Hematopoietic multipotent progenitor cell treated with erythropoietin and hydrocortisone succinate and interleukin-3 and kit ligand, for 4 days (in vitro differentiated cells): ENCODE measurements around the gene ADRA2A.

ENCODE experiments used
- DNase-seq: peaks from one replicate; pipeline ENCODE4 v3.0.0-alpha.2; 2015

ADRA2A gene

DNA sequence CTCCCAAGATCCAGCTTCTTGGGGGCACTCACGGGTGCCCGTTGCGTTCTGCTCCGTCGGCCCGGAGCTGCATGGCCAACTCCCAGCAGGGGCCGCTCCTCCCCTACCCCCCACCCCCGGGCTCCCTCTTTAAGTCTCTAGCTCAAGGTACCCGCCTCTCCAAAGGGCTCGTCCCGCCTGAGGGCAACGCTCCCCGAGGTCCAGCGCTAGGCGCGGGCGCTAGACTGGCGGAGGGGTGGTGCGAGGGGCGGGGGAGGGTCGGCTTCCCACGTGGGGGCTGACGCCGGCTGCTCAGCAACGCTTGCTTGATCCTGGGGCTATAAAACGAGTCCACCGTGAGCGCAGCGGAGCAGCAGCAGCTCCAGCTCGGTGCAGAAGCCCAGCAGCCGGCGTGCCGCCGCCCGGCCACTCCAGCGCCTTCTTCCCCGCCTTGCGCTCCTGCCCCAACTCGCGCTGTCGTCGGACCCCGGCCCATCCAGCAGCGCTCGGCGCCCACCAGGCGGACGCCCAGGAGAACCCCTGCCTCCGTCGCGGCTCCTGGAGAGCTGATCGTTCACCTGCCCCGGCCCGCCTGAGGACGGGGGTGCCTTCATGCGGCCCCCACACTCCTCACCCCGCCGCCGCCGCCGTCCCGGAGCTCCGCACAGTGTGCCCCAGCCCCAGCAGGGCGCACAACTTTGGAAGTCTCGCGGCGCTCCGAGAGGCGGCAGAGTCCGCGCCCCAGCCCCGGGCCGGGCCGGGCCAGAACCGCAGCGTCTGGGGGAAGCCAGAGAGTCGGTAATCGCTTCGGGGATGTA, at the start of gene ADRA2A:
Gene ADRA2A (plus strand): TSS at position 348 of the 797 bp plus-strand sequence. CDS start 968 bp downstream, outside the sequence.
- DNase-seq = peak; percentile 92

DNA sequence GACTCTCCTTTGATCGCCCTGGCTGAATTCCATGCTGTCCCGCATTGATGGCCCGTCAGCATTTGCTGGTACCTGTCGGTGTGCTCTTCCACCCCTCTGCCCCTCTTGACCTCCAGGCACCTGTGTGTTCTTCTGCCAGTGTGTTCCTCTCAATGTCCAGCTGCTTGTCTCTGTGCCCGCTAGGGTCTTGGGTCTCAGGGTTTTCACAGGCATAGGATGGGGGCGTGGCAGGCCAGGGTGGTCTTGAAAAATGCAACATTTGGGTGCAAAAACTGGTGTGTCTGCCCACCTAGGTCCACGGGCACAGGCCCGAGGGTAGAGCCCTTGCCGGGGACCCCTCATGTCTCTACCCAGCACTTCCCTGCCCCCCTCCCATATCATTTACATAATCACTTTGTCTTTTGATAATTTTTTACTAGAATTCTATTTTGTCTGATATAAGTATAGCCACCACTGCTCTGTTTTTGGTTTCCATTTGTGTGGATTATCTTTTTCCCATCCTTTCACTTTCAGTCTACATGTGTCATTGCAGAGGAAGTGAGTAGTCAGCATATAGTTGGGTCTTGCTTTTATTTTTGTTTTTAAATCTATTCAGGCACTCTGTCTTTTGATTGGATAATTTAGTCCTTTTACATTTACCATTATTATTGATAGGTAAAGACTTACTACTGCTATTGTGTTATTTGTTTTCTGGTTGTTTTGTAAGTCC, 46.6 kb upstream of the ADRA2A start:
- no peak for DNase-seq

DNA sequence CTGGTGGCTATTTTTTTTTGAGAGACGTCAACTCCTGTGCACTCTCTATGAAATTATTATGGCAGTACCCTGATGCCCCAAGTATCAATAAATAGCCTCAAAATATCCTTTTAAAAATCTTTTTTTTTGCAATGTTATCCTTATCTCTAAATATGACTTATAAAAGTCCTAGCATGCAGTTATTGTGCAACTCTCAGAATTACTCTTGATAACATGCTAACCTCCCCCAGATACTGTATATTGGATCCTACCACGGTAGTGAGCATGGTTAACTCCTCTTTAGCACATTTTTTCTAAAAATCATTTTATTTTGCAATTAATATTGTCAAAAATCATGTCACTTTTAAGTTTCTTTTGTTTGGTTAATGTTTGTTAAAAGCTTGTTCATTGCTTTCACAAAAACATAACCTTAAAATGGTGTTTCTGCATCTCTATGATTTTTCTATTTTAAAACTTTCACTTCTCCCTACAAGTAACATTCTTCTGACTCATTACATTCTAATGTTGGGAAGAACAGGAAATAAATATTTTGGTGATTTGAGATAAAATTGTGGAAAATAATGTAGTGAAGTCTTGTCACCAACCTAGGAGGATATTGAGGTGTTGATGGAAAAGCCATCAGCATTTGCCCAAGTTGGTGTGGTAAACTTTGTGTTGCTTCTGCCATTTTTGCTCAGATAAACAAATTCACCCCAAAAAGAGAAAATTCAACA, 42.1 kb upstream of the ADRA2A start:
- DNase-seq = no peak

DNA sequence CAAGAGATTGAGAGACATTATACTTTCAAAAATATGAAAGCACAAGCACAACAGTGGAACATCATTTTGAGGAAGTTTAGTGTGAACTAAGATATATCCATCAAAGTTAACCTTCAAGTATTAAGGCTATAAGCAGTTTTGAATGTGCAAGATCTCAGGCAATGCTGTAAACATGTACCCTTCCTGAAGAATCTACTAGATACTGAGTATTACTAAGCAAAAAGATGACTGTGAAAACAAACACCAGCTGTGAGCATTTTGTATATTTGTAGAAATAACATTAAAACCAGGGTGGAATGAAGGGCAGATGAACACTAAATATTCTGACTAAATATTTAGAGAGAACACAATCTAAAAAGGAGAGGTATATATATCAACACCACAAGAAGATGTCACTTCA, 41.3 kb upstream of the ADRA2A start:
- no peak for DNase-seq

DNA sequence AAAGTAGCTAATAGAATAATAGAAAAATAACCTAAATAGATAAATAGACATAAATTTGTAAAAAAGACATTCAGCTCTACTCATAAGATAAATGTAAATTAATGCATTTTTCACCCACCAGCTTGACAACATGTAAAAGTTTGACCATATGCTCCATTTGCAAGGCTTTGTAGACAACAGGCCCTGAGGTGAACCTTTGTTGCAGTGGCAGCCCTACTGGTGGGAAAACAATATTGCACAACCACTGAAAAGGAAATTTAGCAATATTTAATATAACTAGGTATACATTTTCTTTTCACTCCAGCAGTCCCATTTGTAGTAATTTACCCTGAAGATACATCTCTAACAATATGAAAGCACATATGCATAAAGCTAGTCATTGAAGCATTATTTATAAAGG, 39.0 kb upstream of the ADRA2A start:
- peak; percentile 34 for DNase-seq

DNA sequence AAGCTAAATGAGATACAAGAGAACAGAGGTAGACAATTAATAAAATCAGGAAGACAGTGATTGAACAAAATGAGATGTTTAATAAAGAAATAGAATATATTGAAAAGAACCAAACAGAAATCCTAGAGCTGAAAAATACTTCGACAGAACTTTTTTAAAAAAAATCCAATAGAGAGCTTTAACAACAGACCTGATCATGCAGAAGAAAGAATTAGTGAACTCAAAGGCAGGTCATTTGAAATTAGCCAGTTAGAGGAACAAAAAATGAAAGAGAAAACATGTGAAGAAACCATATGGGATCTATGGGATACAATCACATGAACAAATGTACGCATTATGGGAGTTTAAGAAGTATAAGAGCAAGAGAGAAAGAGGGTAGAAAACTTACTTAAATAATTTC, 37.3 kb upstream of the ADRA2A start:
- DNase-seq = no peak

DNA sequence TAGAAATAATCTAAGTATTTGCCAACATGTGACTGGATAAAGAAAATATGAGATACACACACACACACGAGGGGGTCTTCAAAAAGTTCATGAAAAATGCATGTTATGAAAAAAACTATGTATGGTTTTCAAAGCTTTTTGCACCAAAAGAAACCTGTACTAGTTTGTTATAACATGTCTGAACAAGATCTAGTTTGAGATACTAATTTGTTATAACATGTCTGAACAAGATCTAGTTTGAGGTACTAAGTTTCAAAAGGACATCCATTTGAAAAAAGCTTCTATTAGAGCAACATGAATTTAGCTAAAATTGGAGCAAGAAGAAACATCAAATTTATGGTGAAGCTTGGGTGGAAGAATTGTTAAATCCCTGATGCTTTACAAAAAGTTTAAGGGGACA, 19.8 kb upstream of the ADRA2A start:
- no peak for DNase-seq

DNA sequence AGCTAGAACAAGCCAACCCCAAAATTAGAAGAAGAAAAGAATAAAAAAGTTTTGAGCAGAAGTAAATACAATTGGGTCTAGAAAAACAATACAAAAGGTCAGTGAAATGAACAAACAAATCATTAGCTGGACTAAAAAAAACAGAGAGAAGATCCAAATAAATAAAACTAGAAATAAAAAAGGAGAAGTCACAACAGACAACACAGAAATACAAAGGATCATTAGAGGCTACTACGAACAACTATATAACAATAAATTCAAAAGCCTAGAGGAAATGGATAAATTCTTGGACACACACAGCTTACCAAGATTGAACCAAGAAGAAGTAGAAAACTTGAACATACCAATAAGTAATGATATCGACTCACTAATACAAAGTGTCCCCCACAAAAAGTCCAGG, 13.4 kb upstream of the ADRA2A start:
- DNase-seq = no peak

DNA sequence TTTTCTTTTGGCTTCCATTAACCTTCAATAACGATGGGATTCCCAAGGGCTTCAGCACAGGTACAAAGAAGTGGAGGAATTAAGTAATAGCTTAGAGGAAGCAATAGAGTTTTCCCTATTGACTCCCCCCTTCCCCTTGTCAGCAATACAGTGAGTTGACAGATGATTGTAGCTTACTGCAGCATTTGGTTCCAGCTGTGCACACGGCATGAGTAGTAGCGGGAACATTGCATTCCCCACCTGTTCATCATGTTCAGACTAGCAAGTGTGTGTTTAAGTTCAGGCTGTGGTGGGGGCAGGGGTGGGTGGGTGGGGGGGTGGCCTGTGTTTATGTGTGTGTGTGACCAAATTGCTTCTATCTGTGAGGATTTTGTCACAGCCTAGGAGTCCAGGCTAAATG, 4.6 kb upstream of the ADRA2A start:
- no peak for DNase-seq

DNA sequence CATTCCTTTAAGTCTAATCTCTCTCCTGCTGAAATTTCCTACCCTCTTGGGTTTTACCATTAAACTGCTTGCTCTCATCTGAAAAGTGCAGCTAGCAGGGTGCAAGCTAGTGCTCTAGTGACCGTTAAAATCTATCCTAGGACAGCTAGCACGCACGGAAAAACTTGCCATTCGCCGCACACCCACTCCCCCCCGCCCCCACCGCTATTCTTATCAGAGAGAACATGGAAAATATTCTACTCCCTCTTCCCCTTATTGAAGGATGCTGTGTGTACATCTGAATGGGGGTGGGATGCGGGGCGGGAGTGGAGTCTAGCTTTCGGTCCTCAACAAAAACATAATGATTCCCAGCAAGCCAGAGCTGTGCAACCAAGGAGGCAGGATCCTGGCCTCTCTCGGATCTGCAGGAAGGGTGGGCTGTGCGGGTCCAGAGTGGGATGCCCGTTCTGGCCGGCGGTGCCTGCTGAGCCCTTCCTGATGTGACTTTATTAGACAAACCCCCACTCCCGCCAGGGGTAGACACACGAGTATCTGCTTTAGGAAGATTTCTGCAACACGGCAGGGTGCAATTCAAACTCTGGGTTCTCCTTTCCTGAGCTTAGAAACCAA, 1.1 kb upstream of the ADRA2A start:
- DNase-seq = peak; percentile 13

DNA sequence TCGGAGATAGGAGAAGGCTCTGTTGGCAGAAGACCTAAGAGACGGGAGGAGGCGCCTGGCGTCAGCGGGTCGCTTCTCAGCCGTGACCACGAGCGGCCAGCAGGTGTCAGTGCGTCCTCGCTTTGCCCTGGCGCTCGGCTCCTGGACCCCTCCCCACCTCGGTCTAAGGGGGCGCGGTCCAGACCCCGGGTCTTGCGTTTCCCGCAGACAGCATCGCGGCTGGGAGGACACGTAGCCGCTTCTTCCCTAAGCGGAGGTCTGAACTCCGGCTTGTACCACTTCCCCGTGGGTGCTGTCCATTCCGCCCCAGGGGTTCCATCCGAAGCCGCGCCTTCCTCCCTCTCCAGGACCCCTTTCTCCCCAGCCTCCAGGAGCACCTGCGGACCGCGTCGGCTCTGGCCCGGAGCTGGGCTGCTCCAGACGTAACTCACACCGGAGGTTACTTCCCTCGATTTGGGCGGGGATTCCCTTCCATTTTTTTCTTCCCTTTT, 593 bp upstream of the ADRA2A start:
- peak; percentile 84 for DNase-seq

DNA sequence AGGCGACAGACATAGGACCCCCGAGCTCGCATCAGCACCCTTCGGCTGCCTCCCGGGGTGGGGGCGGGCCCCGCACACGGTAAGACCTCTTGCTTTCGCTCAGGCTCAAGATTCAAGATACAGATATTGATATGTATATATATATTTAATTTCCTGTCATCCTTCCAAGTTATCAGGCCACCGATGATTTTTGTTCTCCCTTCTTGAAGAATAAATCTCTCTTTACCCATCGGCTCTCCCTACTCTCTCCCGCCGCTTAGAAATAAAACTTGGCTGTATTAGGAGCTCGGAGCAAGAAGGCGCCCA, 603 bp downstream of the ADRA2A start:
- DNase-seq = no peak

DNA sequence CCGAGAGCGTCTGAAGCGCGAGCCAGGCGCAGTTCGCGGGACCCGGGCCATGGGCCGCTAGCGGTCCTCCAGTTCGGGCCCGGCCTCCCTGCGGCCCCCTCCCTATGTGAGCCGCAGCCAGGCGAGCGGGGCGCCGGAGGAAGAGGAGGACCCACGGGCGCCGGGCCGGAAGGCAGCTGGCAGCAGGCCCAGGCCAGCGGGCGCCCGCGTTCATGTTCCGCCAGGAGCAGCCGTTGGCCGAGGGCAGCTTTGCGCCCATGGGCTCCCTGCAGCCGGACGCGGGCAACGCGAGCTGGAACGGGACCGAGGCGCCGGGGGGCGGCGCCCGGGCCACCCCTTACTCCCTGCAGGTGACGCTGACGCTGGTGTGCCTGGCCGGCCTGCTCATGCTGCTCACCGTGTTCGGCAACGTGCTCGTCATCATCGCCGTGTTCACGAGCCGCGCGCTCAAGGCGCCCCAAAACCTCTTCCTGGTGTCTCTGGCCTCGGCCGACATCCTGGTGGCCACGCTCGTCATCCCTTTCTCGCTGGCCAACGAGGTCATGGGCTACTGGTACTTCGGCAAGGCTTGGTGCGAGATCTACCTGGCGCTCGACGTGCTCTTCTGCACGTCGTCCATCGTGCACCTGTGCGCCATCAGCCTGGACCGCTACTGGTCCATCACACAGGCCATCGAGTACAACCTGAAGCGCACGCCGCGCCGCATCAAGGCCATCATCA, 1.1 kb downstream of the ADRA2A start:
- peak; percentile 70 for DNase-seq

DNA sequence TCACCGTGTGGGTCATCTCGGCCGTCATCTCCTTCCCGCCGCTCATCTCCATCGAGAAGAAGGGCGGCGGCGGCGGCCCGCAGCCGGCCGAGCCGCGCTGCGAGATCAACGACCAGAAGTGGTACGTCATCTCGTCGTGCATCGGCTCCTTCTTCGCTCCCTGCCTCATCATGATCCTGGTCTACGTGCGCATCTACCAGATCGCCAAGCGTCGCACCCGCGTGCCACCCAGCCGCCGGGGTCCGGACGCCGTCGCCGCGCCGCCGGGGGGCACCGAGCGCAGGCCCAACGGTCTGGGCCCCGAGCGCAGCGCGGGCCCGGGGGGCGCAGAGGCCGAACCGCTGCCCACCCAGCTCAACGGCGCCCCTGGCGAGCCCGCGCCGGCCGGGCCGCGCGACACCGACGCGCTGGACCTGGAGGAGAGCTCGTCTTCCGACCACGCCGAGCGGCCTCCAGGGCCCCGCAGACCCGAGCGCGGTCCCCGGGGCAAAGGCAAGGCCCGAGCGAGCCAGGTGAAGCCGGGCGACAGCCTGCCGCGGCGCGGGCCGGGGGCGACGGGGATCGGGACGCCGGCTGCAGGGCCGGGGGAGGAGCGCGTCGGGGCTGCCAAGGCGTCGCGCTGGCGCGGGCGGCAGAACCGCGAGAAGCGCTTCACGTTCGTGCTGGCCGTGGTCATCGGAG, 1.8 kb downstream of the ADRA2A start:
- DNase-seq = no peak

DNA sequence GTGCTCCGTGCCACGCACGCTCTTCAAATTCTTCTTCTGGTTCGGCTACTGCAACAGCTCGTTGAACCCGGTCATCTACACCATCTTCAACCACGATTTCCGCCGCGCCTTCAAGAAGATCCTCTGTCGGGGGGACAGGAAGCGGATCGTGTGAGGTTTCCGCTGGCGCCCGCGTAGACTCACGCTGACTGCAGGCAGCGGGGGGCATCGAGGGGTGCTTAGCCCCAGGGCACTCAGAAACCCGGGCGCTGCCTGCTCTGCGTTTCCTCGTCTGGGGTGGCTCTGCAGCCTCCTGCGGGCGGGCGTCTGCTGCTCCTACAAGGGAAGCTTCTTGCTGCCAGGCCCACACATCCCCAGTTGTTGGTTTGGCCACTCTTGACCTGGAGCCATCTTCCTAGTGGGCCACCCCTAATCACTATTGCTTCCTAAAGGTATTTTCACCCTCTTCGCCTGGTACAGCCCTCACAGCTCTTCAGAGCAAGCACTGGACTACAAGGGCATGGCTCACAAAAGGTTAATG, 2.5 kb downstream of the ADRA2A start:
- peak; percentile 8 for DNase-seq

DNA sequence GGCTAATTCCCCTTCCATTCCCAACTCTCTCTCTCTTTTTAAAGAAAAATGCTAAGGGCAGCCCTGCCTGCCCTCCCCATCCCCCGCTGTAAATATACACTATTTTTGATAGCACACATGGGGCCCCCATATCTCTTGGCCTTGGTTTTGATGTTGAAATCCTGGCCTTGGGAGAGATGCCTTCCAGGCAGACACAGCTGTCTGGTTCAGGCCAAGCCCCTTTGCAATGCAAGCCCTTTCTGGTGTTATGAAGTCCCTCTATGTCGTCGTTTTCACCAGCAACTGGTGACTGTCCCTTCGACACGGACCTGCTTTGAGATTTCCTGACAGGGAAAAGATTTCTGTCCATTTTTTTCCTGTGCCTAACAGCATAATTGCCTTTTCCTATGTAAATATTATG, 3.0 kb downstream of the ADRA2A start:
- peak; percentile 40 for DNase-seq

DNA sequence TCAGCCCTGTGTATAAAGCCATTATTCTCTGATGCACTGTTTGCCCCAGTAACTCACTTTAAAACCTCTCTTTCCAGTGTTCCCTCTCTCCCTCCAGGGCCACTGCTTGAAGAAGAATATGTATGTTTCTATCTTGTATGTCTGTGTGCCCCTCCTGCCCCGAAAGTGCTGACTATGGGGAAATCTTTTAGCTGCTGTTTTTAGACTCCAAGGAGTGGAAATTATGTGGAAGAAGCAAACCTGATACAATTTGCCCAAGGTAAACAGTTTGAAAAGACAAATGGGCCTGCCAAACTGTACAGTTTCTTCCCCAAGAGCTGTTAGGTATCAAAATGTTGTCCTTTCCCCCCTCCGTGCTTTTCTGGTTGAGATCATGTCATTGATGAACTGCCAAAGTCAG, 3.4 kb downstream of the ADRA2A start:
- DNase-seq = no peak

DNA sequence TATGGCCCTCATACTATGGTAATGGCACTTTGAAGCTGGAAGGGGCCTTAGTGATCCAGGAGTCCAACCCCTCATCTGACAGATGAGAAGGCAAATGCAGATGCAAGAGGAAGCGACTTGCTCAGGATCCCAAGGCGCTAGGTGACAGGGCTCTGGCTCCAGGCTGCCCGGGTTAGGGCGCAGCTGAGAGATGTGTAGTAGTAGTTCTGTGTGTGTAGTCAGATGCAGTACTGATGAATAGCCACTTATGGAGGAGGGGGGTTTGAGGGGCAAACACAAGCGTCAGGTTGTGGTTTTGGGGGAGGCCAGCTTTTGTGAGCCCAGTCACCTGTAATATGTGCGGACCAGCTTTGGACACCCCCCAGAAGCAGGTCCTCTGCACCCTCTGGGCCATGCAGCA, 4.8 kb downstream of the ADRA2A start:
- no peak for DNase-seq

DNA sequence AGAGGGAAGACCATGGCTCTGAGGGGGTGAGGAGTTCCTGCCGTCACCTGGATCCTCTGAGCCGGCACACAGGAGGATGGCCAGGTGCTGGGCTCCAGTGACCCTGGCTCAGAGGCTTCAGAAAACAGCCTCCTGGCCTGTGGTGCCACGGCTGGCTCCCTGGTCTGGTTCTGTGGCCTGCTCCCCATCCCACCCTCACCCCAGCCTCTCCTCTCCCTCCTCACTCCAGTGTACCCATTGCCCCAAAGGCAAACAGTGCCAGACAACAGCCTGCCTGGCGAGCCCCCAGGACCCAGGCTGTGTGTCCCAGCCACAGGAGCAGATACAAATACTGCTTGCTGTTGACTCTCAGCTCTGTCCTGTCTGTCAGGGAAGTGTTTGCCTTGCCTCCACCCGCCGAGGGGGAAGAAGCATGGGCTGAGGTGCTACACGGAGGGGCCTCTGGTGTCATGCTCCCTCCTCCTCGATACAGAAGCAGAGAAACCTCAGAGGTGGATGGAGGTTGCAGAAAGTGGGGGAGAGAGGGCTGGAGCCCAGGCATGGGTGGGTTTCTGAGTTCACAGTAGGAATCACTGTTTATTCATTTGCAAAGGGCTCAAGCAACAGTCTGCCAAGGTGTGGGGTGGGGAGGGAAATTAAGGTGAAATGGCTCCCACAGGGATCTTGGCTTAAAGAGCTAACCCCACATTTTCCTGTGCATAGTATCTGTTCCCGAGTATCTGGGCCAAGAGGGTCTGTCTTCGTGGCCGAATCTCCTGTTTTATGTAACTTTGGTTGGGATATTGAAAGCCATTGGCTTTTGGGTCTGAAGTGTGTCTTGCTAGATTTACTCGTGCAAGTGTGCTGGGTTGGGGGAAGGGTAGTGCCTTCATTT, 5.5 kb downstream of the ADRA2A start:
- DNase-seq = no peak

DNA sequence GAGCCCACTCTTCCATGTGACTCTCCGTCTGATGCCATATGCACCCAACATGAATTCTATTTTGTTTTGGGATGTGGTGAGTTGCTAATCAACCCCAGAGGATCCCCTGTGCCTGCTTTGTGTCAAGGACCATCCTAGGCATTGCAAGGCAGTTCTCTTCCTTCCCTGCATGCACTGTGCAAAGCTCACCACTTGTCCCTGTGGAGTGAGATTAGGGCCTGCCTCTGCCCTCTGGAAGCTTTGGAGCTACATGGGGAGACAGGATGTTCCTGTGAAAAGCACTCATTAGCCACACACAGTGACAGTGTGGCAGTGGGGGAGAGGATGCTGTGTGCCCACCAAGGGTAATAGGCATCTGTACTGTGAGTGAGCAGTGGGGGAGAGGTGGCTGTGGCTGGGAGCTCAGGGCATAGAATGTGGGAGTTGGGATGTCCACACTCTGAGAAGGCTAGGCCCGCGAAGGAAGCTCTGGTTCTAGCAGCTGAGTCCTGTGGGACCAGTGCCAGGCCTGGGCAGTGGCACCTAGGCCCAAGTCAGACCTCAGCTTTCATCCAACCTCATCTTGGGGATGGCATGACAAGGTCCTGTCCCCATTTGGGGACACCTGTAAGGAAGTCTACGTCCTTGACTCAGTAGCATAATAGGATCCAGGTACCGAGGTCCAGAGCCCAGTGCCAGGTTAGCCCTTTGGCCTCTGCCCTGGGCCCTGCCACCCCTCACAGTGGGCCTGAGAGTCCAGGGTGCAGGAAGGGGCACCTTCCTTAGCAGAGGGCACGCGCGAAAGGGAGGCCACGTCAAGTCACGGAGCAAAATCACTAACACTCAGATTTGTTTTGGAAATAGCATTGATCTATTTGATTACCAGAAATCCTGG, 6.6 kb downstream of the ADRA2A start:
- DNase-seq = no peak
